Measurements from ENCODE around the gene CHTOP.

The CHTOP gene

GRCh38 chr1:153643100-153643499, 9.2 kb downstream of the CHTOP start:
- no peak for TF ChIP-seq USF1 (IDR thresholded peaks at IDR 0.05)
- TF ChIP-seq TCF12 (IDR thresholded peaks at IDR 0.05; ENCODE audit: low read depth): no peak
- no peak for TF ChIP-seq TAF1 (IDR thresholded peaks at IDR 0.05; ENCODE audit: low read depth)
- TF ChIP-seq EP300 (IDR thresholded peaks at IDR 0.05; ENCODE audit: borderline replicate concordance): no peak
- no peak for TF ChIP-seq TEAD4 (IDR thresholded peaks at IDR 0.05)
- TF ChIP-seq EGR1 (IDR thresholded peaks at IDR 0.05): no peak

GRCh38 chr1:153643816-153644215, 9.9 kb downstream of the CHTOP start:
- TF ChIP-seq YY1 (IDR thresholded peaks at IDR 0.05; ENCODE audit: low read depth) (no peak), FOXM1 (IDR thresholded peaks at IDR 0.05; ENCODE audit: borderline replicate concordance, low read depth) (no peak), NFIC (IDR thresholded peaks at IDR 0.05) (no peak), RAD21 (IDR thresholded peaks at IDR 0.05; ENCODE audit: low read depth) (no peak), EP300 (IDR thresholded peaks at IDR 0.05; ENCODE audit: borderline replicate concordance) (no peak), MAX (IDR thresholded peaks at IDR 0.05) (no peak), USF1 (IDR thresholded peaks at IDR 0.05) (no peak), CREB1 (IDR thresholded peaks at IDR 0.05; ENCODE audit: low read depth) (no peak), TAF1 (IDR thresholded peaks at IDR 0.05; ENCODE audit: low read depth) (no peak), ZBTB7A (IDR thresholded peaks at IDR 0.05; ENCODE audit: low read depth) (no peak), REST (IDR thresholded peaks at IDR 0.05; ENCODE audit: low read depth) (no peak), CEBPB (IDR thresholded peaks at IDR 0.05) (no peak), TEAD4 (IDR thresholded peaks at IDR 0.05) (no peak), TCF12 (IDR thresholded peaks at IDR 0.05; ENCODE audit: low read depth) (no peak), EGR1 (IDR thresholded peaks at IDR 0.05) (no peak)

- TF ChIP-seq NFIC (IDR thresholded peaks at IDR 0.05) (no peak), TCF12 (IDR thresholded peaks at IDR 0.05; ENCODE audit: low read depth) (no peak), USF1 (IDR thresholded peaks at IDR 0.05) (no peak), TEAD4 (IDR thresholded peaks at IDR 0.05) (no peak), CREB1 (IDR thresholded peaks at IDR 0.05; ENCODE audit: low read depth) (no peak), MAX (IDR thresholded peaks at IDR 0.05) (no peak), EGR1 (IDR thresholded peaks at IDR 0.05) (no peak), FOXM1 (IDR thresholded peaks at IDR 0.05; ENCODE audit: borderline replicate concordance, low read depth) (no peak), RAD21 (IDR thresholded peaks at IDR 0.05; ENCODE audit: low read depth) (no peak), TAF1 (IDR thresholded peaks at IDR 0.05; ENCODE audit: low read depth) (no peak), YY1 (IDR thresholded peaks at IDR 0.05; ENCODE audit: low read depth) (no peak), REST (IDR thresholded peaks at IDR 0.05; ENCODE audit: low read depth) (no peak)
These were observed 12.9 kb downstream of the CHTOP start for GRCh38 chr1:153646672-153647345.

GRCh38 chr1:153647346-153647714, 13.5 kb downstream of the CHTOP start:
- no peak for TF ChIP-seq FOXM1 (IDR thresholded peaks at IDR 0.05; ENCODE audit: borderline replicate concordance, low read depth)
- TF ChIP-seq EGR1 (IDR thresholded peaks at IDR 0.05): no peak
- TF ChIP-seq RAD21 (IDR thresholded peaks at IDR 0.05; ENCODE audit: low read depth): no peak
- no peak for TF ChIP-seq ZBTB7A (IDR thresholded peaks at IDR 0.05; ENCODE audit: low read depth)
- no peak for TF ChIP-seq TAF1 (IDR thresholded peaks at IDR 0.05; ENCODE audit: low read depth)
- TF ChIP-seq MAX (IDR thresholded peaks at IDR 0.05): no peak
- TF ChIP-seq USF1 (IDR thresholded peaks at IDR 0.05): no peak
- no peak for TF ChIP-seq NFIC (IDR thresholded peaks at IDR 0.05)
- no peak for TF ChIP-seq TCF12 (IDR thresholded peaks at IDR 0.05; ENCODE audit: low read depth)
- TF ChIP-seq TEAD4 (IDR thresholded peaks at IDR 0.05): no peak
- TF ChIP-seq CREB1 (IDR thresholded peaks at IDR 0.05; ENCODE audit: low read depth): no peak
- TF ChIP-seq CEBPB (IDR thresholded peaks at IDR 0.05): no peak
- no peak for TF ChIP-seq REST (IDR thresholded peaks at IDR 0.05; ENCODE audit: low read depth)
- TF ChIP-seq YY1 (IDR thresholded peaks at IDR 0.05; ENCODE audit: low read depth): no peak

Measured in Ishikawa (cell line).